GM19193 (cell line): ENCODE results near the gene KRT82.

Experiments
- POLR2A ChIP-seq: IDR thresholded peaks from 4 replicates; pipeline ENCODE4 v1.6.1; 2011; ENCODE audit not compliant: insufficient read depth, insufficient read length; ENCODE audit errors: extremely low read depth

Gene KRT82

GRCh38 chr12:52364901-52365489, 41.1 kb downstream of the KRT82 start:
- TF ChIP-seq POLR2A, result no peak

- no peak for TF ChIP-seq POLR2A
Measured at GRCh38 chr12:52364061-52364460, 42.1 kb downstream of the KRT82 start.

DNA sequence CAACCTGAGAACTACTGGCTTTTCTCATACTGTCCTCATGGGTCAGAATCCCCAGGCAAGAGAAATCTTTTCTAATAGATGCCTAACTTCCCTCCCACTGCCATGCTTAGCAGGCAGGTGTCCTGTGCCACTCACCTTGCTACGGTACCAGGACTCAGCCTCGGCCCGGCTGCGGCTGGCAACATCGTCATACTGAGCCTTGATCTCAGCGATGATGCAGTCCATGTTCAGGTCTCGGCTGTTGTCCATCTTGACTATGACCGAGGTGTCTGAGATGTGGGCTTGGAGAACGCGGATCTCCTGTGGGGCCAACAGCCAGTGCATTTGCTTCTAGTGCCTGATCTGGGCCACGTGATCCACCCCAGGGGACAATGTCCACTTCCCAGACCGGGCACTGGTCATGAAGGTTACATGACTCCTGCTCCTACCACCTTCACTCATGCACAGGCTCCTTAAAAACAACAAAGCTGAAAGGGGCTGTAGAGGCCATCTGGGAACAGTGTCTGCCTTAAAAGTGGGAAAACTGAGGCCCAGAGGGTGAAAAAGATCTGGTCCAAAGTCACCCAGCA, 42.9 kb downstream of the KRT82 start:
- no peak for TF ChIP-seq POLR2A

GRCh38 chr12:52362118-52362726, 43.9 kb downstream of the KRT82 start:
- TF ChIP-seq POLR2A, result no peak

GRCh38 chr12:52361553-52361952, 44.6 kb downstream of the KRT82 start:
- no peak for TF ChIP-seq POLR2A

DNA sequence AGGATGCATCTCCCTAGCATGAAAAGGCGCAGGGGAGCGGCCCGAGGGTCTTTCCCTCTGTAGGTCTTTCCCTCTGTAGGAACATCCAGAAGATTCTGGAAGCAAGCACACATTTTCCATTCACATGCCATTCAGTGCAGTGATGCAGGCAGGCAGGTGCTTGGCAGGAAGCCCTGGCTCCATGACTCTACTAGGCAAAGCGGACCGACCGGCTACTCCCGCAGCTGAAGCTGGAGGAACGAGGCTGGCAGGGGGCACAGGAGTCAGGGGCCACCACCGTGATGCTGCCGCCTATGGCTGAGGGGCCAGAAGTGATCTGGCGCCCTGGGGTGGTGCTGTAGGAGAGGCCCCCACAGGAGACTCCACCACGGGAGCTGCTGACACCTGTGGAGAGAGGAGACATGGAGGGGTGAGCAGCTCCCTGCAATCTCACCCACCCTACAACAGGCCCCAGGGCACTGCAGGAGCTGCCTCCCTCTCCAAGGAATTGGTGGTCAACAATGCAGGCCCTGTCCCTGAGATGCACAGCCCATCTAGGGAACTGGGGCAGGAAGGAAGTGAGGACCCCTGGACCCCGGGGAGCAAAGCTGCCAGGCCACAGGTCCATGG, 45.4 kb downstream of the KRT82 start:
- TF ChIP-seq POLR2A, result no peak

- TF ChIP-seq POLR2A, result no peak
Measured at GRCh38 chr12:52360106-52360662, 46.0 kb downstream of the KRT82 start.

- TF ChIP-seq POLR2A, result no peak
Measured at GRCh38 chr12:52359621-52360061, 46.5 kb downstream of the KRT82 start.

GRCh38 chr12:52358575-52359350, 47.4 kb downstream of the KRT82 start:
- TF ChIP-seq POLR2A, result no peak

DNA sequence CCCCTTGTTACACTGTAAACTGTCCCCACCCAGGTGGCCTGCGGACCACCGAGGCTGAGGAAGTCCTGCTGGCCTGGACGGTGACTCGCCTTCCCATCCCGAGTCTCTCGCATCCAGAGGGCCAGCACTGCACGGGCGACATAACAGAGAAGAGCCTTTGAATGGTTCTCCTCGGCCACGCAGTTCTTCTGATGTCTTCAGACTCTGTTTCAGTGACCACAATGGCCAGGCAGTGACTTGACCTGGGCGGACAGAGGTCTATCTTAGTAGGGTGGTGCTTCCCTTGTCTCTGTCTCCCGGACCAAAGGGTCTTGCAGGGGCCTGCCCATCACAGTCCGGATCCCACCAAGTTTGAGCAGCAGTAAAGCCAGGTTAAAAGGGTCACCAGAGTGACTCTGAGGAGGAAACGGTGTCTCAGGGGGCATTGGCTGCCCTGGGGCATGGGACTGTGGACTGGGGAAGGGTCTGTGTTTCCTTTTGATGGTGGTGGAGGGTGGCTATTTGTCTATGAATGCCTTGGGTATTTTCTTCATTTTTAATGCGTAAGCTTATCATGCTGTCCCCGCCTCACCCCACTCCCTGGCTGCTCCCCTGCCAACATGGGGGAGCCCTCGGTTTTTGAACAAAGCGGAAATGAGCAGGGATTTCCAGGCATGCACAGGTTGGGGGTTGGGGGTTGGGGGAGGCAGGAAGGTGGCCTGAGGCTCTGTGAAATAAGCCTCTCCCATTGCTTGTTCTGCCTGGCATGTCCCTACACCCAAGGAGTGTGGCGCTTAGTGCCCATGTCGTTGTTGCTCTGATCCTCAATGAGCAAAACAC, 49.2 kb downstream of the KRT82 start:
- no peak for TF ChIP-seq POLR2A

DNA sequence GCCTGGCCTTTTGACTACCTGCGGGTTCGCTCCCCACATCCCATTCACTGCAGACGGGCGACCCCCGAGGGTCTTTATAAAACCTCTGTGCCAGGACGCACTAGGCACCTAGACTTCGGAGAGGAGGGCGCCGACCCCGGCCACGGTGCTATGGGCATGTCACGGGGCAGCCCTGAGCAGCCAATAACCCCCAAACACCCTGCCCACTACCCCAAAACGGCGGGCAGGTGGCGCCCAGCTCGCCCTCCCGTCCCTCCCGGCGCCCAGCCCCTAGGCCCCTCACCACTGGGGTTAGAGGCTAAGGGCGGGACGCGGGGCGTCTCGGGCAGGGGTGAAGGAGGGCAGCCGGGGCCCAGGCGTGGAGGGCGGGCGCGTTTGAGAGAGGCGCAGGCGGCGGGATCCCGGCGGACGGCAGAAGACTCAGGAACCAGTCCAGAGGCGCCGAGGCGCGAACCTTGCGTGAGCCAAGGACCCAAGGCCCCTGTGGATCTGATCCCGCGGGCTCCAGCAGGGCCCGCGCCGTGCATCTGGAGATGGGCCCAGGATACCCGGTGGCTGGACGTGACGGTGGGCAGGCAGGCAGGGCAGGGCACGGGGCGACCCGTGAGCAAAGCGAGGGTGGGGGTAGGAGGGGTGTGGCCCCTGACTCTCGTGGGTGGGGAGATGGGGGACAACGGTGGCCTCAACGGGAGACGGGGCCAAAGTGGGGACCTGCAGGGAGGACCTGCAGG, 49.9 kb downstream of the KRT82 start:
- TF ChIP-seq POLR2A, result no peak

- TF ChIP-seq POLR2A, result no peak
Measured at GRCh38 chr12:52355176-52355575, 51.0 kb downstream of the KRT82 start.

DNA sequence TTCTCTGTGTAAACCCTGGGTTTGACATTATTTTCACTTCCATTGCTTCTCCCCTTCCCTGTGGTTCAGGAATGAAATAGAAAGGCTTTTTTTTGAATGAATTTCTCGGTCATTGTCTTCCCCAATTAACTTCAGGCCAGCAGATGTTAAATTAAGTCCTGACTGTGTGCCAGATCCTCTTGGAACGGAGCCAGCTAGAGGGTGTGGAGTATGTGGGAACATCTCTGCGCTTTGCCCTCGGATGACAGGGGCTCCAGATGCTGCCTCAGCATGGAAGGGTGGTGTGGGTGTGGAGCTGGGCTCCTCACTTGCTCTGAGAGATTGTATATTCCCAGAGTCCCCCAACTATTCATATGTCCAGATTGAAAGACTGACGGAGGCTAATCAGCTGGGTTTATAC, 51.9 kb downstream of the KRT82 start:
- TF ChIP-seq POLR2A, result no peak
